Neural cell (in vitro differentiated cells): ENCODE measurements around the gene KCNK10.

Experiments used
- EP300 ChIP-seq: fragments of 450-650 bp; conservative IDR thresholded peaks from 2 replicates; pipeline ENCODE4 v1.6.1; 2014; ENCODE audit warnings: antibody characterized with exemption, mild to moderate bottlenecking, moderate library complexity; ENCODE audit not compliant: poor library complexity, severe bottlenecking
- EZH2 ChIP-seq: fragments of 200-600, 300-800 bp; shearing (Covaris generic), sonication (generic); IDR thresholded peaks from 2 replicates; pipeline ENCODE4 v1.6.1; 2014; ENCODE audit warnings: antibody characterized with exemption, low read length, borderline replicate concordance, mild to moderate bottlenecking; ENCODE audit not compliant: insufficient read depth, poor library complexity, severe bottlenecking
- POLR2AphosphoS5 ChIP-seq: IDR thresholded peaks from 2 replicates; pipeline ENCODE4 v1.6.1; 2012
- RAD21 ChIP-seq: fragments of 450-650 bp; conservative IDR thresholded peaks from 2 replicates; pipeline ENCODE4 v1.6.1; 2014; ENCODE audit warnings: antibody characterized with exemption, mild to moderate bottlenecking, moderate library complexity
- TAF1 ChIP-seq: IDR thresholded peaks from 2 replicates; pipeline ENCODE4 v1.6.1; 2012; ENCODE audit warnings: low read depth
- TF ChIP-seq, protein P1 (sequence below): fragments of 450-650 bp; IDR thresholded peaks from 2 replicates; pipeline ENCODE4 v1.5.1; 2014; ENCODE audit warnings: antibody characterized with exemption, mild to moderate bottlenecking, moderate library complexity; ENCODE audit not compliant: poor library complexity, severe bottlenecking

DNA sequence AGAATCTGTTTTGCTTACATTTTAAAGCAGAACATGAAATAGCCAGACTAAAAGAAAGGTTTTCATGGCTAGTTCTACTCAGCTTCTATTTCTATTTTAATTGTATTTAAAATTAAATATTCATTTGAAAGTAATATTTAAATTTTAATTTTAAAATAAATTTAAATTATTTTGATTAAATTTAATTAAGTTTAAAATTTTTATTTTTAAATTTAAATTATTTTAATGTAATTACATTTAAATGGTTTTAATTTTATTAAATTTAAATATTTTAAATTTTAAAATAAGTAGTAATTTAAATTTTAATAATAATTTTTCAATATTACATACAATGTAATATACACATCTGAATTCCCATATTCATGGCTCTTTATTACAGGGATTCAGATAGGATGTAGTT is 17.3 kb upstream of the KCNK10 start:
- TF ChIP-seq, protein P1, sequence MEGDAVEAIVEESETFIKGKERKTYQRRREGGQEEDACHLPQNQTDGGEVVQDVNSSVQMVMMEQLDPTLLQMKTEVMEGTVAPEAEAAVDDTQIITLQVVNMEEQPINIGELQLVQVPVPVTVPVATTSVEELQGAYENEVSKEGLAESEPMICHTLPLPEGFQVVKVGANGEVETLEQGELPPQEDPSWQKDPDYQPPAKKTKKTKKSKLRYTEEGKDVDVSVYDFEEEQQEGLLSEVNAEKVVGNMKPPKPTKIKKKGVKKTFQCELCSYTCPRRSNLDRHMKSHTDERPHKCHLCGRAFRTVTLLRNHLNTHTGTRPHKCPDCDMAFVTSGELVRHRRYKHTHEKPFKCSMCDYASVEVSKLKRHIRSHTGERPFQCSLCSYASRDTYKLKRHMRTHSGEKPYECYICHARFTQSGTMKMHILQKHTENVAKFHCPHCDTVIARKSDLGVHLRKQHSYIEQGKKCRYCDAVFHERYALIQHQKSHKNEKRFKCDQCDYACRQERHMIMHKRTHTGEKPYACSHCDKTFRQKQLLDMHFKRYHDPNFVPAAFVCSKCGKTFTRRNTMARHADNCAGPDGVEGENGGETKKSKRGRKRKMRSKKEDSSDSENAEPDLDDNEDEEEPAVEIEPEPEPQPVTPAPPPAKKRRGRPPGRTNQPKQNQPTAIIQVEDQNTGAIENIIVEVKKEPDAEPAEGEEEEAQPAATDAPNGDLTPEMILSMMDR = no peak
- no peak for TF ChIP-seq RAD21
- no peak for TF ChIP-seq EZH2
- TF ChIP-seq EP300 = no peak
- no peak for TF ChIP-seq POLR2AphosphoS5
- TF ChIP-seq TAF1 = no peak
